Neural crest cell (in vitro differentiated cells): ENCODE measurements around the gene CHRM2. TPM values are rescaled to one million over a fixed set of nuclear protein-coding genes. Genes with fewer than 3 reads are reported as not detected.

Experiments
- DNase-seq: peaks from one replicate; pipeline ENCODE4 v3.0.0; 2021; ENCODE audit warnings: low read depth, mixed read lengths, low spot score
- H3K27ac Mint-ChIP-seq: one replicate; pipeline ENCODE4 v1.8.0; 2021; ENCODE audit warnings: mild to moderate bottlenecking, mixed read lengths; ENCODE audit not compliant: unreplicated experiment
- H3K27me3 Mint-ChIP-seq: 2 replicates; pipeline ENCODE4 v1.8.0; 2021; ENCODE audit warnings: low read depth, mild to moderate bottlenecking, mixed read lengths
- H3K36me3 Mint-ChIP-seq: 2 replicates; pipeline ENCODE4 v1.8.0; 2021; ENCODE audit warnings: low read depth, mild to moderate bottlenecking, mixed read lengths
- H3K4me1 Mint-ChIP-seq: 2 replicates; pipeline ENCODE4 v1.8.0; 2021; ENCODE audit warnings: mixed read lengths
- H3K4me3 Mint-ChIP-seq: one replicate; pipeline ENCODE4 v1.8.0; 2021; ENCODE audit warnings: mild to moderate bottlenecking, mixed read lengths
- H3K9me3 Mint-ChIP-seq: 2 replicates; pipeline ENCODE4 v1.8.0; 2021; ENCODE audit warnings: mixed read lengths
- microRNA-seq: library from miRNA; unstranded; fragments of <30 nt; microRNA quantifications from one replicate; pipeline ENCODE4, GENCODE V29; 2020
- total RNA-seq: library from RNA; stranded (reverse); gene quantifications from 2 replicates; pipeline ENCODE4 v1.2.1, GENCODE V29; 2021
- TF ChIP-seq, protein P1 (sequence below): fragments of 200-600 bp; sonication (generic); conservative IDR thresholded peaks from 2 replicates; pipeline ENCODE4 v1.5.0; 2021; ENCODE audit warnings: antibody characterized with exemption, mild to moderate bottlenecking

The CHRM2 gene
- total RNA-seq, 1 donor from 2014 or later, result 0.14 TPM

DNA sequence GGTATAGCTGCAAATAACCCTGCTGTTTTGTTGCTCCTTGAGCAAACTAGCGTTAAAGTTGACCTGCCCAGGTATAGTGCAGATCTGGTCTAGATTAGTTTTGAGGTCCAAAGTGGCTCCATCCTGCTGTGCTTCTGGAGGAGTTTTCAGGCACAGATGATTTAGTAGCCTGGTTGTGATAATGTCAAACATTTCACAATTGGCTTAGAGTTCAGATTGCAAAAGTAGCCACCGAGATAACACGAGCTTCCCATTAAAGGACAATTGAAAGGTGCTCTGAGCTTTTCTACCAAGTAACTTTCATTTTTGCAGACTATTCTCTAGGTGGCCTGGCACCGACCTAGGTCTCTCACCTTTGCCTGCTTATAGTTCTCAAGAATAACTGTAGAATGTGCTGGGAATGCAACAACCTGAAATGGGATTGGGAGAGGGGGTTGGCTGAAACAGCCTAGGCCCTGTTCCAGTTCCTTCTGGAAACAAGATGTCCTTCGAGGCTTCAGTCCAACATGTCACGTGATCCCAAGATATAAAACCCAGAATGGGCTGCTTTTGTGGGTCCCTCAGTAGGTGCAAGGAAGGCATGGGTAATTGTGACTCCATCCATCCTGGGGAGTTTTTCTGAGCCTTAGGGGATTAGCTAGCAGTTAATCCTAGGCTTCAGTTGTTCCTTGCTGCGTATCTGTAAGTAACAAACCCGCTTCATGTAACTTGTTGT lies 201.0 kb downstream of the CHRM2 start:
- H3K4me1 Mint-ChIP-seq, result no peaks in the 10 kb centered on the region
- H3K27me3 Mint-ChIP-seq, result no peaks in the 10 kb centered on the region
- H3K27ac Mint-ChIP-seq, result peak overlapping the region; percentile 54

More for the DNA sequence above, 201.0 kb downstream of the CHRM2 start:
- TF ChIP-seq, protein P1, sequence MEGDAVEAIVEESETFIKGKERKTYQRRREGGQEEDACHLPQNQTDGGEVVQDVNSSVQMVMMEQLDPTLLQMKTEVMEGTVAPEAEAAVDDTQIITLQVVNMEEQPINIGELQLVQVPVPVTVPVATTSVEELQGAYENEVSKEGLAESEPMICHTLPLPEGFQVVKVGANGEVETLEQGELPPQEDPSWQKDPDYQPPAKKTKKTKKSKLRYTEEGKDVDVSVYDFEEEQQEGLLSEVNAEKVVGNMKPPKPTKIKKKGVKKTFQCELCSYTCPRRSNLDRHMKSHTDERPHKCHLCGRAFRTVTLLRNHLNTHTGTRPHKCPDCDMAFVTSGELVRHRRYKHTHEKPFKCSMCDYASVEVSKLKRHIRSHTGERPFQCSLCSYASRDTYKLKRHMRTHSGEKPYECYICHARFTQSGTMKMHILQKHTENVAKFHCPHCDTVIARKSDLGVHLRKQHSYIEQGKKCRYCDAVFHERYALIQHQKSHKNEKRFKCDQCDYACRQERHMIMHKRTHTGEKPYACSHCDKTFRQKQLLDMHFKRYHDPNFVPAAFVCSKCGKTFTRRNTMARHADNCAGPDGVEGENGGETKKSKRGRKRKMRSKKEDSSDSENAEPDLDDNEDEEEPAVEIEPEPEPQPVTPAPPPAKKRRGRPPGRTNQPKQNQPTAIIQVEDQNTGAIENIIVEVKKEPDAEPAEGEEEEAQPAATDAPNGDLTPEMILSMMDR, result no peak
- Mint-ChIP-seq H3K36me3 (no peaks in the 10 kb centered on the region), H3K9me3 (no peaks in the 10 kb centered on the region), H3K4me3 (no peak overlapping the region)
- no peak for DNase-seq

Small RNAs within 50 kb of the gene (microRNA-seq; reads per million reads assigned to microRNA genes)
- 13.0 reads per million, percentile 27 among the genes with 10 or more reads in this experiment for gene MIR490
